H1 (cell line): ENCODE data around the gene AVPR2. TPM values are rescaled to one million over a fixed set of nuclear protein-coding genes. Genes with fewer than 3 reads are reported as not detected.

Source experiments
- polyA plus RNA-seq, 7 experiments: library from polyadenylated mRNA; depleted of rRNA in 3 of 7; stranded (reverse) in 5 of 7; unstranded in 2 of 7; fragments of >200 nt in 5 of 7; fragments of 200-250 nt in 2 of 7; gene quantifications; 1 replicate in 5 of 7; 2 replicates in 1 of 7; 4 replicates in 1 of 7; pipeline versions ENCODE4 v1.2.1 to v1.2.3, GENCODE V29; 2011 to 2013; ENCODE audit warnings: missing spikeins in 2 of 7, mixed read lengths in 2 of 7
- total RNA-seq: library from RNA; stranded (reverse); fragmentation: NEBNext Ultra II Directional; extraction: Animal tissue kit (Norgen Biotek cat#: 25700); gene quantifications from 2 replicates; pipeline ENCODE4 v1.2.1, GENCODE V29; 2021

Gene AVPR2
- total and polyA plus RNA-seq, 2 of the 8 experiments (the other 6 are each of a cell fraction or from before 2014, with no cell fraction given), result 0.09 TPM; not detected in 1

Other genes starting within 250 kb of the AVPR2 start
- gene PNCK, start 230.9 kb upstream of the AVPR2 start, total RNA-seq, result 4.3 and 6.2 TPM in 2 replicates
- gene PNCK, start 230.9 kb upstream of the AVPR2 start, polyA plus RNA-seq (2011; rRNA removed), result 6.3 and 13.9 TPM in 2 replicates
- gene SLC6A8, start 216.7 kb upstream of the AVPR2 start, total RNA-seq, result 94.7 and 98.5 TPM in 2 replicates
- 87.7 and 132 TPM in 2 replicates for gene SLC6A8, start 216.7 kb upstream of the AVPR2 start, polyA plus RNA-seq (2011; rRNA removed)
- 157 and 159 TPM in 2 replicates for gene BCAP31, start 180.3 kb upstream of the AVPR2 start, total RNA-seq
- gene BCAP31, start 180.3 kb upstream of the AVPR2 start, polyA plus RNA-seq (2011; rRNA removed), result 136 and 139 TPM in 2 replicates
- 4.6 and 6.6 TPM in 2 replicates for gene ABCD1, start 179.8 kb upstream of the AVPR2 start, total RNA-seq
- 3.1 and 6.7 TPM in 2 replicates for gene ABCD1, start 179.8 kb upstream of the AVPR2 start, polyA plus RNA-seq (2011; rRNA removed)
- gene PLXNB3, start 140.4 kb upstream of the AVPR2 start, total RNA-seq, result 2.7 TPM in 2 replicates
- gene PLXNB3, start 140.4 kb upstream of the AVPR2 start, polyA plus RNA-seq (2011; rRNA removed), result 1.2 and 1.6 TPM in 2 replicates
- not detected in 2 replicates for gene SRPK3, start 123.6 kb upstream of the AVPR2 start, total RNA-seq
- not detected in 2 replicates for gene SRPK3, start 123.6 kb upstream of the AVPR2 start, polyA plus RNA-seq (2011; rRNA removed)
- 36.1 and 39.4 TPM in 2 replicates for gene IDH3G, start 110.3 kb upstream of the AVPR2 start, total RNA-seq
- gene IDH3G, start 110.3 kb upstream of the AVPR2 start, polyA plus RNA-seq (2011; rRNA removed), result 66.7 and 96.2 TPM in 2 replicates
- 161 and 168 TPM in 2 replicates for gene SSR4, start 110.0 kb upstream of the AVPR2 start, total RNA-seq
- gene SSR4, start 110.0 kb upstream of the AVPR2 start, polyA plus RNA-seq (2011; rRNA removed), result 642 and 734 TPM in 2 replicates
- gene PDZD4, start 74.1 kb upstream of the AVPR2 start, total RNA-seq, result 169 and 174 TPM in 2 replicates
- 45.8 and 77.2 TPM in 2 replicates for gene PDZD4, start 74.1 kb upstream of the AVPR2 start, polyA plus RNA-seq (2011; rRNA removed)
- gene L1CAM, start 18.5 kb upstream of the AVPR2 start, total RNA-seq, result 38.7 and 43.0 TPM in 2 replicates
- gene L1CAM, start 18.5 kb upstream of the AVPR2 start, polyA plus RNA-seq (2011; rRNA removed), result 11.0 and 16.4 TPM in 2 replicates
- gene ARHGAP4, start 21.6 kb downstream of the AVPR2 start, total RNA-seq, result 25.9 and 26.0 TPM in 2 replicates
- 23.9 and 42.4 TPM in 2 replicates for gene ARHGAP4, start 21.6 kb downstream of the AVPR2 start, polyA plus RNA-seq (2011; rRNA removed)
- gene NAA10, start 30.4 kb downstream of the AVPR2 start, total RNA-seq, result 98.1 and 98.8 TPM in 2 replicates
- 80.4 and 119 TPM in 2 replicates for gene NAA10, start 30.4 kb downstream of the AVPR2 start, polyA plus RNA-seq (2011; rRNA removed)
- 11.9 and 12.4 TPM in 2 replicates for gene RENBP, start 40.0 kb downstream of the AVPR2 start, total RNA-seq
- gene RENBP, start 40.0 kb downstream of the AVPR2 start, polyA plus RNA-seq (2011; rRNA removed), result 21.8 and 26.5 TPM in 2 replicates
- gene HCFC1, start 67.1 kb downstream of the AVPR2 start, total RNA-seq, result 117 and 120 TPM in 2 replicates
- gene HCFC1, start 67.1 kb downstream of the AVPR2 start, polyA plus RNA-seq (2011; rRNA removed), result 24.9 and 44.8 TPM in 2 replicates
- 2.7 and 5.0 TPM in 2 replicates for gene TMEM187, start 68.1 kb downstream of the AVPR2 start, total RNA-seq
- gene TMEM187, start 68.1 kb downstream of the AVPR2 start, polyA plus RNA-seq (2011; rRNA removed), result 14.5 and 16.2 TPM in 2 replicates
- gene IRAK1, start 115.2 kb downstream of the AVPR2 start, total RNA-seq, result 41.7 and 47.2 TPM in 2 replicates
- gene IRAK1, start 115.2 kb downstream of the AVPR2 start, polyA plus RNA-seq (2011; rRNA removed), result 26.6 and 34.7 TPM in 2 replicates
- gene MECP2, start 193.0 kb downstream of the AVPR2 start, total RNA-seq, result 32.0 and 32.4 TPM in 2 replicates
- 5.0 and 6.9 TPM in 2 replicates for gene MECP2, start 193.0 kb downstream of the AVPR2 start, polyA plus RNA-seq (2011; rRNA removed)
- gene OPN1LW, start 239.6 kb downstream of the AVPR2 start, total RNA-seq, result not detected in 2 replicates
- gene OPN1LW, start 239.6 kb downstream of the AVPR2 start, polyA plus RNA-seq (2011; rRNA removed), result not detected in 2 replicates